GM21717 (cell line): ENCODE data around the gene SLC39A10.
"Not testable (repeated sequence)": the region's sequence is repeated elsewhere in the genome, so short reads cannot be mapped to it uniquely, and the experiment has no call there.

Source experiments
- ATAC-seq: cut with Tn5 transposase; IDR thresholded peaks from one replicate; pipeline ENCODE4 v1.9.1; 2021; ENCODE audit warnings: mild to moderate bottlenecking, moderate library complexity; ENCODE audit not compliant: unreplicated experiment

Gene SLC39A10

GRCh38 chr2:195670191-195670590, 13.2 kb downstream of the SLC39A10 start:
- no peak for ATAC-seq

GRCh38 chr2:195671563-195671962, 14.5 kb downstream of the SLC39A10 start:
- no peak for ATAC-seq

- no peak for ATAC-seq
Observed at GRCh38 chr2:195672674-195673073, 15.6 kb downstream of the SLC39A10 start.

GRCh38 chr2:195674491-195675221, 17.6 kb downstream of the SLC39A10 start:
- no peak for ATAC-seq

GRCh38 chr2:195675783-195676427, 18.9 kb downstream of the SLC39A10 start:
- ATAC-seq: no peak

GRCh38 chr2:195677290-195677689, 20.3 kb downstream of the SLC39A10 start:
- ATAC-seq: no peak

- no peak for ATAC-seq
Observed at GRCh38 chr2:195677884-195678283, 20.9 kb downstream of the SLC39A10 start.

- no peak for ATAC-seq
Observed at GRCh38 chr2:195682077-195682476, 25.1 kb downstream of the SLC39A10 start.

GRCh38 chr2:195683174-195683573, 26.1 kb downstream of the SLC39A10 start:
- ATAC-seq: no peak

GRCh38 chr2:195686564-195686963, 29.5 kb downstream of the SLC39A10 start:
- ATAC-seq: no peak

GRCh38 chr2:195687320-195688086, 30.5 kb downstream of the SLC39A10 start:
- ATAC-seq: no peak

- not testable (repeated sequence) for ATAC-seq
Observed at GRCh38 chr2:195692531-195692930, 35.5 kb downstream of the SLC39A10 start.

GRCh38 chr2:195694553-195694952, 37.5 kb downstream of the SLC39A10 start:
- ATAC-seq: no peak

- ATAC-seq: no peak
Observed at GRCh38 chr2:195695002-195695631, 38.1 kb downstream of the SLC39A10 start.

GRCh38 chr2:195696012-195696411, 39.0 kb downstream of the SLC39A10 start:
- ATAC-seq: no peak

GRCh38 chr2:195697681-195698220, 40.7 kb downstream of the SLC39A10 start:
- ATAC-seq: no peak

- no peak for ATAC-seq
Observed at GRCh38 chr2:195700480-195700879, 43.5 kb downstream of the SLC39A10 start.

GRCh38 chr2:195706161-195706900, 49.3 kb downstream of the SLC39A10 start:
- ATAC-seq: no peak

GRCh38 chr2:195709901-195710806, 53.1 kb downstream of the SLC39A10 start:
- no peak for ATAC-seq
